Measurements from ENCODE around the gene ZDHHC8.
A peak's percentile ranks its signal among the peaks of the same experiment; 100 is the strongest.

The ZDHHC8 gene

GRCh38 chr22:20164863-20165262 is 33.3 kb downstream of the ZDHHC8 start:
- DNase-seq (ENCODE audit: low spot score): no peak

- no peak for DNase-seq (ENCODE audit: low spot score)
Observed at GRCh38 chr22:20165421-20165820, 33.8 kb downstream of the ZDHHC8 start.

GRCh38 chr22:20165913-20166312 is 34.3 kb downstream of the ZDHHC8 start:
- no peak for DNase-seq (ENCODE audit: low spot score)

GRCh38 chr22:20166703-20167102 is 35.1 kb downstream of the ZDHHC8 start:
- no peak for DNase-seq (ENCODE audit: low spot score)

- no peak for DNase-seq (ENCODE audit: low spot score)
Observed at GRCh38 chr22:20167643-20168322, 36.2 kb downstream of the ZDHHC8 start.

- DNase-seq (ENCODE audit: low spot score): no peak
Observed at GRCh38 chr22:20169253-20169822, 37.7 kb downstream of the ZDHHC8 start.

- DNase-seq (ENCODE audit: low spot score): no peak
Observed at GRCh38 chr22:20170170-20170569, 38.6 kb downstream of the ZDHHC8 start.

GRCh38 chr22:20171288-20172140 is 39.9 kb downstream of the ZDHHC8 start:
- DNase-seq (ENCODE audit: low spot score): no peak

- DNase-seq (ENCODE audit: low spot score): no peak
Observed at GRCh38 chr22:20172141-20172613, 40.6 kb downstream of the ZDHHC8 start.

- no peak for DNase-seq (ENCODE audit: low spot score)
Observed at GRCh38 chr22:20173246-20173645, 41.6 kb downstream of the ZDHHC8 start.

GRCh38 chr22:20173772-20174171 is 42.2 kb downstream of the ZDHHC8 start:
- no peak for DNase-seq (ENCODE audit: low spot score)

GRCh38 chr22:20174785-20175596 is 43.4 kb downstream of the ZDHHC8 start:
- DNase-seq (ENCODE audit: low spot score): peak; percentile 50

- DNase-seq (ENCODE audit: low spot score): no peak
Observed at GRCh38 chr22:20175597-20175900, 43.9 kb downstream of the ZDHHC8 start.

- DNase-seq (ENCODE audit: low spot score): no peak
Observed at GRCh38 chr22:20176421-20177085, 44.9 kb downstream of the ZDHHC8 start.

- no peak for DNase-seq (ENCODE audit: low spot score)
Observed at GRCh38 chr22:20177217-20177911, 45.8 kb downstream of the ZDHHC8 start.

- DNase-seq (ENCODE audit: low spot score): no peak
Observed at GRCh38 chr22:20178075-20178914, 46.7 kb downstream of the ZDHHC8 start.

GRCh38 chr22:20178915-20179227 is 47.3 kb downstream of the ZDHHC8 start:
- DNase-seq (ENCODE audit: low spot score): no peak

GRCh38 chr22:20179455-20180244 is 48.0 kb downstream of the ZDHHC8 start:
- DNase-seq (ENCODE audit: low spot score): no peak

- no peak for DNase-seq (ENCODE audit: low spot score)
Observed at GRCh38 chr22:20180245-20180630, 48.6 kb downstream of the ZDHHC8 start.

- no peak for DNase-seq (ENCODE audit: low spot score)
Observed at GRCh38 chr22:20180640-20181039, 49.0 kb downstream of the ZDHHC8 start.
